Esophagus squamous epithelium (tissue), 5 donors: ENCODE results near the gene AKAP10. TPM values are rescaled to one million over a fixed set of nuclear protein-coding genes. Genes with fewer than 3 reads are reported as not detected.

Experiments used
- DNase-seq: peaks from one replicate; lab custom pipeline; 2025; lab: John Stamatoyannopoulos, UW
- H3K27ac ChIP-seq, 4 donors: fragments of 200-600 bp; sonication (generic); one replicate each; pipeline ENCODE4 v1.5.1; 2016 to 2019; ENCODE audit warnings: mild to moderate bottlenecking in 1 of 4
- H3K27me3 ChIP-seq, 4 donors: fragments of 200-600 bp; sonication (generic); 1 replicate in 3 of 4; 2 replicates in 1 of 4; pipeline versions ENCODE4 v1.5.1 to v1.6.0; 2017 to 2021; ENCODE audit warnings: antibody characterized with exemption in 1 of 4
- H3K36me3 ChIP-seq, 3 donors: fragments of 200-600 bp; sonication (generic); one replicate each; pipeline ENCODE4 v1.5.1; 2016 to 2019
- H3K4me1 ChIP-seq, 3 donors: fragments of 200-600 bp; sonication (generic); one replicate each; pipeline ENCODE4 v1.5.1; 2017 to 2019
- H3K4me3 ChIP-seq, 4 donors: fragments of 200-600 bp; sonication (generic); 1 replicate in 3 of 4; 2 replicates in 1 of 4; pipeline ENCODE4 v1.5.1; 2016 to 2019; ENCODE audit warnings: mild to moderate bottlenecking in 2 of 4, moderate library complexity in 1 of 4
- H3K9me3 ChIP-seq, 3 donors: fragments of 200-600 bp; sonication (generic); one replicate each; pipeline ENCODE4 v1.5.1; 2016 to 2019
- POLR2A ChIP-seq, 4 donors: fragments of 450-650 bp; IDR thresholded peaks; one replicate each; pipeline ENCODE4 v1.6.1; 2017; ENCODE audit warnings: antibody characterized with exemption in 4 of 4, mild to moderate bottlenecking in 4 of 4, moderate library complexity in 3 of 4
- WGBS, 2 donors: methylation state at CpG; one replicate each; pipeline ENCODE4 v1.1.5; 2018; 5-methylcytosine and 5-hydroxymethylcytosine counted together
- intact Hi-C: fragments of 100-400 bp; cut with DNase I; formaldehyde crosslinking; loops from one replicate; pipeline ENCODE4 v1.15.0; 2022
- total RNA-seq, 4 donors: library from RNA; depleted of rRNA; stranded (reverse); fragments of >200 nt; gene quantifications; one replicate each; pipeline ENCODE4 v1.1.0, GENCODE V29; 2016
- TF ChIP-seq, protein P1 (sequence below), 6 experiments: fragments of 450-650 bp in 4 of 6; fragments of 200-600 bp in 2 of 6; sonication (generic) in 2 of 6; IDR thresholded peaks; one replicate each; pipeline ENCODE4 v1.5.1; 2016 to 2019; ENCODE audit warnings: antibody characterized with exemption in 6 of 6, mild to moderate bottlenecking in 4 of 6, moderate library complexity in 4 of 6
- donor health status: DM: yes; HTN: yes; CAD: no.

The AKAP10 gene
- total RNA-seq, 4 donors from 2014 or later = 8.2 to 24.6 (median 16.4) TPM

DNA sequence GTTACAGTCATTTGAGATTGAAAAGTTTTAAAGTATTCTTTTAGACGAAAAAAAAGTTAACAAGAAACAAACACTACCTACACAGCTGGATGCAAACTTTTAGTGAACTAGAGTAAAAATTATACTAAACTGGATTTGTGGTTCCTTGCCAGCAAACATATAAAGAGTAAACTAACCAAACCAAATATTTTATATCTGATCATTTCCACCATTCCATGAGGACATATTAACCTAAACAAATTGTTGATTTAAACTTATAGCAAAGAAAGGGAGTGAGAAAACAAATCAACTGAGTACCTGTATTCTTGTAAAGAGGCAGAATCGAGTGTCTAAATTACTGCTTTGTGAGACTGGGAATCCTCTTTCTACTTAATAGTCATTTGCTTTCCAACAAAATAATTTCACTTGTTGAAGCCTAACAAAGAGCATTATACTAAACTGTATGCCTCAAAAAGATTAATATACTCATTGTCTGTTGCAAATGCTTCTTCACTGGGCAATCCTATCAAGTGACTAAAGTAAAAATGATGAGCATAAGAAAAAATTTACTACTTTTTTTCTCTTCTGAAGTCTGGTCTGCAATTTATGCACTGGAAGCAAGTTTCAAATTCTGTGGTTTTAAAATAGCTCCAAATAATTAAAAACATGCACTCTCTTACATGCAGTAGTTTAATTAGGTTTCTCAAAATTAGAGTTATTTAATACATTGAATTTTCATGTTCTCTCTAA lies 37.5 kb downstream of the AKAP10 start:
- Histone ChIP-seq H3K9me3 (no peaks in the 10 kb centered on the region), H3K4me3 (no peak overlapping the region), H3K36me3 (peaks cover 0 to 92% (median 32%) of the 10 kb centered on the region in 3 donors), H3K27me3 (no peaks in the 10 kb centered on the region), H3K27ac (no peak overlapping the region), H3K4me1 (no peaks in the 10 kb centered on the region)
- no peak for DNase-seq
- WGBS, 2 donors = 89 to 92% methylated on average over 2 of the region's 2 CpGs
- TF ChIP-seq, protein P1, sequence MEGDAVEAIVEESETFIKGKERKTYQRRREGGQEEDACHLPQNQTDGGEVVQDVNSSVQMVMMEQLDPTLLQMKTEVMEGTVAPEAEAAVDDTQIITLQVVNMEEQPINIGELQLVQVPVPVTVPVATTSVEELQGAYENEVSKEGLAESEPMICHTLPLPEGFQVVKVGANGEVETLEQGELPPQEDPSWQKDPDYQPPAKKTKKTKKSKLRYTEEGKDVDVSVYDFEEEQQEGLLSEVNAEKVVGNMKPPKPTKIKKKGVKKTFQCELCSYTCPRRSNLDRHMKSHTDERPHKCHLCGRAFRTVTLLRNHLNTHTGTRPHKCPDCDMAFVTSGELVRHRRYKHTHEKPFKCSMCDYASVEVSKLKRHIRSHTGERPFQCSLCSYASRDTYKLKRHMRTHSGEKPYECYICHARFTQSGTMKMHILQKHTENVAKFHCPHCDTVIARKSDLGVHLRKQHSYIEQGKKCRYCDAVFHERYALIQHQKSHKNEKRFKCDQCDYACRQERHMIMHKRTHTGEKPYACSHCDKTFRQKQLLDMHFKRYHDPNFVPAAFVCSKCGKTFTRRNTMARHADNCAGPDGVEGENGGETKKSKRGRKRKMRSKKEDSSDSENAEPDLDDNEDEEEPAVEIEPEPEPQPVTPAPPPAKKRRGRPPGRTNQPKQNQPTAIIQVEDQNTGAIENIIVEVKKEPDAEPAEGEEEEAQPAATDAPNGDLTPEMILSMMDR (IDR thresholded peaks at IDR 0.05) = no peak
- TF ChIP-seq POLR2A (IDR thresholded peaks at IDR 0.05) = no peak
- intact Hi-C loops = no loop called here

DNA sequence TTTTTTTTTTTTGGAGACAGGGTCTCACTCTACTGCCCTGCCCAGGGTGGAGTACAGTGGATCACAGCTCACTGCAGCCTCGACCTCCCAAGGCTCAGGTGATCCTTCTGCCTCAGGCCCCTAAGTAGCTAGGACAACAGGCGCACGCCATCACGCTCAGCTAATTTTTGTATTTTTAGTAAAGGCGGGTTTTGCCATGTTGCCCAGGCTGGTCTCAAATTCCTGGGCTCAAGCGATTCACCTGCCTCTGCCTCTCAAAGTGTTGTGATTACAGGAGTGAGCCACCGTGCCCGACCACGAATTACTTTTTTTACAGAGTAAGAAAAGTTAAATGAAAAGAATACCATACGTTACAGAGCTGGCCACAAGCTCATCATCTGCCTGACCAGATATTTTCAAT lies 38.9 kb downstream of the AKAP10 start:
- intact Hi-C loops = no loop called here
- no peak for DNase-seq
- no peak overlapping the region for H3K4me3 ChIP-seq
- no peaks in the 10 kb centered on the region for H3K27me3 ChIP-seq
- 88 to 93% methylated on average over 8 of the region's 10 CpGs for WGBS, 2 donors
- peaks cover 0 to 92% (median 44%) of the 10 kb centered on the region in 3 donors for H3K36me3 ChIP-seq
- H3K27ac ChIP-seq = no peak overlapping the region
- no peak for TF ChIP-seq POLR2A (IDR thresholded peaks at IDR 0.05)
- TF ChIP-seq, protein P1 (IDR thresholded peaks at IDR 0.05) = no peak
- H3K9me3 ChIP-seq = no peaks in the 10 kb centered on the region
- H3K4me1 ChIP-seq = no peaks in the 10 kb centered on the region

DNA sequence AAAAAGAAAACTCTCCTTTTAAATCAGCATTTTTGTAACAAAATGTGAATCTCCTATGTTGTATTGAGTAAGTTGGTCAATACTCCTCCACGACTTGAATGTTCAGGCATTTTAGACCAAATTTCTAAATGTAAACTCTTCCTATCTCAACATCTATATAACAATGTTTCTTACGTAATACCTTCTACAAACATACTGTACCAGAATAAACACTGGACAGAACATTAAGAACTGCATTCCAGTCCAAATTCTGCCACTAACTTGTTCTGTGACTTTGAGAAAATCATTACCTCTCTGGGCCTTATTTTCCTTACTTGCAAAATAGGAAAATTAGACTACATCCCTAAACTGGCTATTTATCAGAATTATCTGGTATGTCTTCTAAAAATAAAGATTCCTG lies 40.1 kb downstream of the AKAP10 start:
- intact Hi-C loops = no loop called here
- H3K27ac ChIP-seq = no peak overlapping the region
- WGBS, 2 donors = 78 to 91% methylated on average over 2 of the region's 2 CpGs
- DNase-seq = no peak
- no peak for TF ChIP-seq POLR2A (IDR thresholded peaks at IDR 0.05)
- TF ChIP-seq, protein P1 (IDR thresholded peaks at IDR 0.05) = no peak
- no peaks in the 10 kb centered on the region for H3K27me3 ChIP-seq
- peaks cover 0 to 93% (median 45%) of the 10 kb centered on the region in 3 donors for H3K36me3 ChIP-seq
- H3K9me3 ChIP-seq = no peaks in the 10 kb centered on the region
- no peaks in the 10 kb centered on the region for H3K4me1 ChIP-seq
- no peak overlapping the region for H3K4me3 ChIP-seq

GRCh38 chr17:19935169-19935568 lies 42.5 kb downstream of the AKAP10 start:
- intact Hi-C loops = no loop called here
- 100% methylated on average over 2 of the region's 2 CpGs for WGBS, 2 donors
- Histone ChIP-seq H3K27me3 (no peaks in the 10 kb centered on the region), H3K4me1 (no peaks in the 10 kb centered on the region), H3K9me3 (no peaks in the 10 kb centered on the region), H3K36me3 (peaks cover 8 to 100% (median 52%) of the 10 kb centered on the region in 3 donors), H3K27ac (no peak overlapping the region), H3K4me3 (no peak overlapping the region)
- no peak for DNase-seq
- TF ChIP-seq, protein P1 (IDR thresholded peaks at IDR 0.05) = no peak
- TF ChIP-seq POLR2A (IDR thresholded peaks at IDR 0.05) = no peak

GRCh38 chr17:19933628-19934027 lies 44.0 kb downstream of the AKAP10 start:
- 90 to 92% methylated on average over 5 of the region's 5 CpGs for WGBS, 2 donors
- Histone ChIP-seq H3K36me3 (peaks cover 8 to 100% (median 58%) of the 10 kb centered on the region in 3 donors), H3K4me3 (no peak overlapping the region), H3K9me3 (no peaks in the 10 kb centered on the region), H3K27me3 (no peaks in the 10 kb centered on the region), H3K27ac (no peak overlapping the region), H3K4me1 (no peaks in the 10 kb centered on the region)
- DNase-seq = no peak
- intact Hi-C loops = no loop called here
- TF ChIP-seq, protein P1 (IDR thresholded peaks at IDR 0.05) = no peak
- TF ChIP-seq POLR2A (IDR thresholded peaks at IDR 0.05) = no peak
